BLaER1 (cell line): ENCODE results near the gene LGALS9C.
"Not testable (repeated sequence)": the region's sequence is repeated elsewhere in the genome, so short reads cannot be mapped to it uniquely, and the experiment has no call there.

Experiments
- H3K27ac ChIP-seq: shearing (Covaris generic); formaldehyde crosslinking; 2 replicates; pipeline ENCODE4 v1.8.1; 2022
- H3K27me3 ChIP-seq: shearing (Covaris generic); formaldehyde crosslinking; 2 replicates; pipeline ENCODE4 v1.8.1; 2022
- H3K36me3 ChIP-seq: shearing (Covaris generic); formaldehyde crosslinking; 2 replicates; pipeline ENCODE4 v1.8.1; 2022
- H3K4me1 ChIP-seq: shearing (Covaris generic); formaldehyde crosslinking; 2 replicates; pipeline ENCODE4 v1.8.1; 2022
- H3K4me2 ChIP-seq: shearing (Covaris generic); formaldehyde crosslinking; 2 replicates; pipeline ENCODE4 v1.8.1; 2022
- H3K4me3 ChIP-seq: shearing (Covaris generic); formaldehyde crosslinking; 2 replicates; pipeline ENCODE4 v1.8.1; 2022
- H3K9ac ChIP-seq: shearing (Covaris generic); formaldehyde crosslinking; 2 replicates; pipeline ENCODE4 v1.8.1; 2022
- H3K9me3 ChIP-seq: shearing (Covaris generic); formaldehyde crosslinking; 2 replicates; pipeline ENCODE4 v1.8.1; 2022
- H4K20me1 ChIP-seq: shearing (Covaris generic); formaldehyde crosslinking; 2 replicates; pipeline ENCODE4 v1.8.1; 2022

Gene LGALS9C

DNA sequence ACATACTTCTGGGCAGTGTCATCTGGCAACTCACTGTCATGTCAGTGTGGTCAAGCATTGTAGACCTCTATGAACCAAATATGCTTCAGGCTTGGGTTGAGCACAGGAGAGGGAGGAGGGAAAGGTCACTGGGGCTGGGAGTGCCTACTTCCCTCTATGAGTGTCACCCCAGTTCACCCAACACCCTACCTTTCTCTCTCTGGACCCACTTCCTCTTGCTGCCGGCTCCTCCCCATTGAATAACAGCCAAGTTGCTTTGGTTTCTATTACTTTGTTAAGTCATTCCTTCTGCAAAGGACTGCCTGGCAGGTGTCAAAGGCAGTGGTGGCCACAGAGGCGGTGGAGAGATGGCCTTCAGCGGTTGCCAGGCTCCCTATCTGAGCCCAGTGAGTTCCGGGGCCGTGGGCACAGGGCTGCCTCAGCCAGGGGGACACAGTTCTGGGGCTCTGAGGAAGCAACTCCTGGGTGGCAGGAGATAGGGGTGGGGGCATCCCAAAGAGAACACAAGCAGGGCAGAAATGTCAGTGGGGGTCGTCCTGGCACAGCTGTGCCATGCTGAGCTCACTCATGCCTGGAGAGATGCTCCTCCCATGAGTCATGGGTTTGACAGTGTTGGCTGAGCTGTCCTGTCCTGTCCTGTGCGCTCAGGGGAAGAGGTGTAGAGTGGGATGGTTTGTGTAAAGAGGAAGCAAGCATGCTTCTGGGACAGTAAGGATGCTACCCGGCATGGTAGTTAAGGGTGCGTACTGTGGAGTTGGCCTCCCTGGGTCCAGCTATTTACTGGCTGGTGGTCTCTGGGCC, at the start of gene LGALS9C:
TSS of gene LGALS9C (plus strand) at position 282 of the 801 bp plus-strand sequence. CDS start at position 348, 66 bp downstream.
- not testable (repeated sequence) for H3K36me3 ChIP-seq, H3K27ac ChIP-seq, H4K20me1 ChIP-seq, H3K9me3 ChIP-seq, H3K9ac ChIP-seq, H3K4me1 ChIP-seq, H3K27me3 ChIP-seq, H3K4me3 ChIP-seq
- peak within 1 kb of the TSS; percentile 49 for H3K4me2 ChIP-seq

DNA sequence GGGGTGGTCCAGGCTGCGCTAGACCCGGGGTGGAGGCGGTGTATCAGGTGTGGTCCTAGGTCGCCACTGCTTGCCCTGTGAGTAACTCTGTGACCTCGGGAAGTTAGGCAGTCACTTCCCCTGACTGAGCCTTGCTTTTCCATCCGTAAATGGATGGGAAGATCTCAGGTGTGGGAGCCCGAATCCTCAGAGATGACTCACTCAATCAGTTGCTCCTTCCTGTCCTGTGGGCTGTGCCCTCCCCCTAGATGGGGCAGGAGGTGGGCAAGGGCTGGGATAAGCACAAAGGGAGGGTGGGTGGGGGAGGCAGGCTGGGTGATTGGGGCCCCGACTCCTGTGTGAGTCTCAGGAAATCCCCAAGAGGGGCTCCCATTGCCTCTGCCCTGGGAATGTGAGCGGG, 44.4 kb upstream of the LGALS9C start:
- H3K4me3 ChIP-seq, H3K9ac ChIP-seq, H4K20me1 ChIP-seq, H3K9me3 ChIP-seq, H3K27ac ChIP-seq, H3K4me2 ChIP-seq, H3K36me3 ChIP-seq, H3K4me1 ChIP-seq, H3K27me3 ChIP-seq: not testable (repeated sequence)

DNA sequence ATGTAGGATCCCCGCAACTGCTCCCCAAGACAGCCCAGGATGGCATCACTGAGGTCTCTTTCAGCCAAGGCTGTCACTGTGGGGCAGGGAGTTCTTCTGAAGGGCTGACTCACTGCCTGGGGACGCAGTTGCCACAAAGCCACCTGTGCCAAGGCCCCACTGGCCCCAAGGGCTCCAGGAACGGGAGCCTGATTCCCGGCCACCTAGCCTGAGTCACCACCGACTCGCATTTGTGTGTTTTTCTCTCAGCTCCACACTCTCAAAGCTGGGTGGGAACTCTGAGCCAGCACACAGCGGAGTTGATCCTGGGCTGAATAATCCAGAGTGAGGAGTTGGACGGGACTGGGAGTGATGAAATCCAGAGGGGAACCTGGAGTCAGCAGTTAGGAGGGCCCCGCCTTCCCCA, 37.1 kb upstream of the LGALS9C start:
- H3K27me3 ChIP-seq, H3K36me3 ChIP-seq, H3K9me3 ChIP-seq, H3K27ac ChIP-seq, H3K9ac ChIP-seq, H3K4me1 ChIP-seq, H4K20me1 ChIP-seq, H3K4me2 ChIP-seq, H3K4me3 ChIP-seq: not testable (repeated sequence)

DNA sequence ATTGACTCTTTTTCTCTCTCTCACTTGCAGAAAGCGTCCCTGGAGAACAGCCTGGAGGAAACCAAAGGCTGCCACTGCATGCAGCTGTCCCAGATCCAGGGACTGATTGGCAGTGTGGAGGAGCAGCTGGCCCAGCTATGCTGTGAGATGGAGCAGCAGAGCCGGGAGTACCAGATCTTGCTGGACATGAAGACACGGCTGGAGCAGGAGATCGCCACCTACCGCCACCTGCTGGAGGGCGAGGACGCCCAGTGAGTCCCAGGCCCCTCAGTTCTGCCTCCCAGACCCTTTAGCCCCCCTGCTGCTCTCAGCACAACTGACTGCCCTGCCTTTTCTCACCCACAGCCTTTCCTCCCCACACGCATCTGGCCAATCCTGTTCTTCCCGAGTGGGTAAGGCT, 34.5 kb upstream of the LGALS9C start:
- H3K27me3 ChIP-seq, H3K36me3 ChIP-seq, H3K9ac ChIP-seq, H4K20me1 ChIP-seq, H3K27ac ChIP-seq, H3K4me2 ChIP-seq, H3K9me3 ChIP-seq, H3K4me3 ChIP-seq, H3K4me1 ChIP-seq: not testable (repeated sequence)

DNA sequence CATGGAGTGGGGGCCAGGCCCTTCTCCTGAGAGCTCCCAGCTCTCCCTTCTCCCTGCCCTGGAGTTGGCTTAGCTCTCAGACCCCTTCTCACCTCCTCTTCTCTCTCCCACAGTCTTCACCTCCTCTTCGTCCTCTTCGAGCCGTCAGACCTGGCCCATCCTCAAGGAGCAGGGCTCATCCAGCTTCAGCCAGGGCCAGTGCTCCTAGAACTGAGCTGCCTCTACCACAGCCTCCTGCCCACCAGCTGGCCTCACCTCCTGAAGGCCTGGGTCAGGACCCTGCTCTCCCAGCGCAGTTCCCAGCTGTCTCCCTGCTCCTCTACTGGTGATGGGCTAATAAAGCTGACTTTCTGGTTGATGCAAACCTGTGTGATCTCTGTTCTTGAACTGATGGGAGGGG, 34.1 kb upstream of the LGALS9C start:
- not testable (repeated sequence) for H3K4me2 ChIP-seq, H3K4me3 ChIP-seq, H3K9ac ChIP-seq, H4K20me1 ChIP-seq, H3K36me3 ChIP-seq, H3K4me1 ChIP-seq, H3K27ac ChIP-seq, H3K27me3 ChIP-seq, H3K9me3 ChIP-seq

DNA sequence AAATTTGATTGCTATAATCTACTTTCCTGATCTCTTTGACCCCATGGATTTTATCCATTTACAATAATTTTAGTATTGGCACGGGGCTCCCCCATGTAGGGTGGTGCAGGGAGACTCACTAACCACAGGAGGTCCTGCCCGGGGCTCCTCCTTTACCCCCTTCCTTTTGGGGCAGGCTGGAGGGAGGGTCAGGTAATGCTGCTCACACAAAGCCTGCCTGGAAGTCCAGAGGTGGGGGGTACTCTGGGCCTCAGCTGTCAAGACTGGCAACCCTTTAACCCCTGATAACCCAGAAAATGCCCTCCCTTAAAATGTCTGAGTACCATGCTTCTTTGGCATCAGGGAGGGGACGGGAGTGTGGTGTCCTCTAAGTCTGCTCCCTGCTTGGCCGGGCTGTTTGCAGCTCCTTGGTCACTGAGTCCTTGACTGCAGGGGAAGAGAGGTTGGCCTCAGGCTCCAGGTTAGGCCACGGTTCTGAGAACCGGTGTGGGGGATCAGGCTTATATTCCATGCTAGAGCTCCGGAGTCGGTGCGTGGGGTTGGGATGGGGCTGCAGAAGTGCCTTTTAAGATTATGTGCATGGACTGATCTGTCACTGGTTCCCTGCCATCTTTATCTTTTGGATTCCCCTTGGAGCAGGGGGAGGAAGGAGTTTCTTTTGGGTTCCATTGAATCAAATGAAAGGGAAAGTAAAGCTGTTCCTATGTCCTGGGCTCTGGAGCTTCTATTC, 28.9 kb upstream of the LGALS9C start:
- H3K4me2 ChIP-seq, H3K9me3 ChIP-seq, H3K4me1 ChIP-seq, H3K27me3 ChIP-seq, H3K9ac ChIP-seq, H3K36me3 ChIP-seq, H4K20me1 ChIP-seq, H3K27ac ChIP-seq, H3K4me3 ChIP-seq: not testable (repeated sequence)

DNA sequence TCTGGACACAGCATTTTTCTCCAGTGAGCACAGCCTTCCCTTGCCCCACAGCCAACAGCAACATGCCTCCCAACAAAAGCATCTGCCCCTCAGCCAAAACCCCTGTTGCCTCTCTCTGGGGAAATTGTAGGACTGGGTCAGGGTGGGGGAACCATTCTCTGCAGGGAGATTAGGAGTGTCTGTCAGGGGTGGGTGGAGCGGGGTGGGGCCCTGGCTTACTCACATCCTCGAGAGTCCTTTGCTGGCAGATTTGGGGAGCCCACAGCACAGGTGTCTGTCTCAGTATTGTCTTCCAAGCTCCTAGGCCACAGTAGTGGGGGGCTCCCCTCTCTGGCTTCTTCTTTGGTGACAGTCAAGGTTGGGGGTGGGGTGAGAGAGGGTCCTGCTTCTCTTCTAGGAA, 28.3 kb upstream of the LGALS9C start:
- H3K4me3 ChIP-seq, H3K27me3 ChIP-seq, H3K4me1 ChIP-seq, H3K36me3 ChIP-seq, H3K4me2 ChIP-seq, H4K20me1 ChIP-seq, H3K9me3 ChIP-seq, H3K9ac ChIP-seq, H3K27ac ChIP-seq: not testable (repeated sequence)

DNA sequence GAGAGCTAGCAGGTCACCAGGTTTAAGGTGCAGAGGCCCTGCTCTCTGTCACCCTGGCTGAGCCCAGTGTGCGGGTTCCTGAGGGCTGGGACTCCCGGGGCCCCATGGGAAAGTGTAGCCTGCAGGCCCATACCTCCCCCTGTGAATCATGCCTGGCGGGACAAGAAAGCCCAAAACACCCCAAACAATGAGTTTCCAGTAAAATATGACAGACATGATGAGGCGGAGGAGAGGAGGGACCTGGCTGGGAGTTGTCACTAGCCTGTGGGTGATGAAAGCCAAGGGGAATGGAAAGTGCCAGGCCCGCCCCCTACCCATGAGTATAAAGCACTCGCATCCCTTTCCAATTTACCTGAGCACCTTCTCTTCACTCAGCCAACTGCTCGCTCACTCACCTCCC, 26.8 kb upstream of the LGALS9C start:
- H3K27me3 ChIP-seq, H3K36me3 ChIP-seq, H4K20me1 ChIP-seq, H3K9ac ChIP-seq, H3K27ac ChIP-seq, H3K9me3 ChIP-seq, H3K4me2 ChIP-seq, H3K4me1 ChIP-seq, H3K4me3 ChIP-seq: not testable (repeated sequence)

DNA sequence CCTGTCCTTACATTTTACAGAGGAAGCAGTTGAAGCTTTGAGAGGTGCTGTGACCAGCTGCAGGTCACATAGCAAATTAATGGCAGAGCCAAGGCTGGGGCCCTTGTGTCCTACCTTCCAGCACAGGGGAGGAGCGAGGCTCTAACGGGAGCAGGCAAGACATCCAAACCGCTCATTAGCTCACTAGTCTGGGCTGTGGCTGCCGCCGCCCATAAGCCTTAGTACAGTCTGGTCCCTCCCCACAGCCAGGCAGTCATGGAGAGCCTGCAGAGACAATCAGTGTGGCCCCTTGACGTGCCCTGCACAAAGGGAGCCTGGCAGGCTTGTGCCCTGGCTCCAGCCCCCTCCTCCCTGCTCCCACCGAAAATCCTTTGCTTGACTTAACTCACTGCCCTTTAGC, 25.6 kb upstream of the LGALS9C start:
- not testable (repeated sequence) for H3K4me1 ChIP-seq, H3K4me3 ChIP-seq

DNA sequence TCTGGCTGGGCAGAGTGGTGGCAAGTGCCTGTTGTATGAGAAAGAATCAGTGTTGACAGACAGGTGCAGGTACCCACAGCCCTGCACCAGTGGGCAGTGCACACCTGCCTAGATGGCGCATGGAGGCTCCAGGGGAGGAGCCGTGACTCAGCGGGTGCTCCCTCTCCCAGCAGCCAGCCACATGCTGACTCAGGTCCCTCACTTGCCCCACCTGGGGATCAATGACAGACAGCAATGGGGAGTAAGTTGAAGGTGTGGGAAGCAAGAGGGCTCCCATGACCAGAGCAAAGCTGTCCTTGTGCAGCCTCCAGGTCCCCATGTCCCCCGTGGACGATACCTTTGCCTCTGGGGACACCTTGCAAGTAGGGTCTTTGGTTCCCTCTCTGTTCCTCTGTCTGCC, 24.6 kb upstream of the LGALS9C start:
- not testable (repeated sequence) for H3K27me3 ChIP-seq, H3K9me3 ChIP-seq, H3K4me1 ChIP-seq, H3K36me3 ChIP-seq, H3K9ac ChIP-seq, H3K27ac ChIP-seq, H4K20me1 ChIP-seq, H3K4me3 ChIP-seq, H3K4me2 ChIP-seq

More for the DNA sequence above, 25.6 kb upstream of the LGALS9C start:
- H3K4me2 ChIP-seq, H4K20me1 ChIP-seq, H3K27me3 ChIP-seq, H3K9me3 ChIP-seq, H3K27ac ChIP-seq, H3K36me3 ChIP-seq, H3K9ac ChIP-seq: not testable (repeated sequence)

DNA sequence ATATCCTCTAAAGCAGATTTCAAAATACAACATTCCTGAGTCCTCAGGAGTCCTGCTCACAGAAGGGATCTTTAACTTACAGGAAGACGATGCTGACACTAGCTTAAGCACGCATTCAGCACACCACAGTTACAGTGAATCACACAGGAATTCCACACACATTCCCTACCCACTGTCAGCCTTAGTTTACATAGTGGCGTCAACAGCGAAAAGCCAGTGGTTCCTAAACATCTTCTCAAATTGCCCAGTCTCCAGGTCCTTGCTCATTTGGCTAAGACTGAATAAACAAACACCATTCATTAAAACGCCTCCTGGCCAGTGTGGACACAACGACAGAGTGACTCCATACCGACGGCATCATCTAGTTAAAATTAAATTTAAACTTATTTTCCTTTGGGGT, 17.6 kb upstream of the LGALS9C start:
- not testable (repeated sequence) for H3K4me1 ChIP-seq, H3K4me2 ChIP-seq, H3K27me3 ChIP-seq, H3K27ac ChIP-seq, H3K9ac ChIP-seq, H3K4me3 ChIP-seq, H3K36me3 ChIP-seq, H3K9me3 ChIP-seq, H4K20me1 ChIP-seq

DNA sequence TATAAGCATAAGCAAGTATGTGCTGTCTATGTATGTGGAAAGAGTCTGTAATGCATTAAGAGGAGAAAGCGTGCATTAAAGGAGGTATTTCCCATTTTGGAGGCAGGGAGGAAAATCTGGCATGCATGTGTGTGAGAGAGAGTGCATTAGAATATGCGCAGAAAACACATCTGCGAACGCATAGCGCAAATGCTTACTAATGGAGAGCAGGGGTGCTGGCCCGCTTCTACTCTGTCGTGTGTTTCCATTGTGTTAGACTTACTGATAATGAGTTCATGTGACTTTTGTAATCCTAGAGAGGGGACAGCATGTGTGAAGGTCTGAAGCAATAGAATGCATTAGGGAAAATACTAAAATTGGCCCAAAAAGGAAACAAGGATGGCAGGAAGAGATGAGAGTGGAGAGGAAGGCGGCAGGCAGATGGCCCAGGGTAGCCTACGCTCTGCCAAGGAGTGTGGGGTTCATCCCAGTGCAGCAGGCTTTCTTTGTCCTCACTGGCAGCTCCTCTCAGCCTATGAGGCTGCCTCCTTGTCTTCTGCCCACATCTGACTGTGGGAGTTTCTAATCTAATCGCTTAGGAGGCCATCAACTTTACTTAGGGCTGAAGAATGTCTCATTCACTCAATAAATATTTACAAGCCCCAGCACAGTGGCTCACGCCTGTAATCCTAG, 12.6 kb upstream of the LGALS9C start:
- not testable (repeated sequence) for H3K9me3 ChIP-seq, H3K9ac ChIP-seq

DNA sequence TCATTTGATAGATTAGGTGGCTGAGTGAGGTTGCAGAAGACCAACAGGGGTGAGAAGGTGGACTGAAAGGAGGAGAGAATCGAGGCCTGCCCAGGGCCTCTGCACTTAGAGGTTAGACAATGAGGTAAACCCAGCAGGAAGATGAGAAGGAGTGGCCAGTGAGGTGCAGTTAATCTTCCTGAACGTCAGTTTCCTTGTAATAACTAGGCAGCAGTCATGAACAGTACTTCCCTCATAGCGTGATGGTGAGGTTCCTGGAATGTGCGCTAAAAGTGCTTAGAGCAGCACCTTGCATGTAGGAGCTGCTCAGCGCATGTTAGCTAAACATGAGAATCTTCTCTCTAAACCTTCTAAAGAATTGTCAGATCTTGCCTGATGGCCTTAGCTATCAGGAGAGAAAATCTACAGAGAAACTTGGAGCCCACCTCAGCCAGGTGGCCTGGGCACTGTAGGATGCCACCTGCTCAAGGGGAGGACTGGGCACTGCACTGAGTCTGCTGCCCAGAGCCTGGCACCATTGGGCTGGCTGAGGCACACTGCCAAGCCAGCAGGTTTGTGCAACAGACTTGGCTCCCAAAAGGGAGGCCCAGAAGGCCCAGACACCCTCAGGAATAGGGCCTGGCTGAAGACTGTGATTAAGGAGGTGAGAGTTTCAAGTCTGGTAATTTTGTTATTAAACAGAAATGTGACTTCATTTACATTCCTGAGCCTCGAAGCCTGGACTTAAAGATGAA, 10.2 kb upstream of the LGALS9C start:
- H3K27me3 ChIP-seq, H3K27ac ChIP-seq, H3K4me2 ChIP-seq, H4K20me1 ChIP-seq, H3K36me3 ChIP-seq, H3K4me3 ChIP-seq, H3K9ac ChIP-seq, H3K4me1 ChIP-seq, H3K9me3 ChIP-seq: not testable (repeated sequence)

More for the DNA sequence above, 12.6 kb upstream of the LGALS9C start:
- H3K27ac ChIP-seq, H3K4me1 ChIP-seq, H3K4me2 ChIP-seq, H3K4me3 ChIP-seq, H3K36me3 ChIP-seq, H3K27me3 ChIP-seq, H4K20me1 ChIP-seq: not testable (repeated sequence)

DNA sequence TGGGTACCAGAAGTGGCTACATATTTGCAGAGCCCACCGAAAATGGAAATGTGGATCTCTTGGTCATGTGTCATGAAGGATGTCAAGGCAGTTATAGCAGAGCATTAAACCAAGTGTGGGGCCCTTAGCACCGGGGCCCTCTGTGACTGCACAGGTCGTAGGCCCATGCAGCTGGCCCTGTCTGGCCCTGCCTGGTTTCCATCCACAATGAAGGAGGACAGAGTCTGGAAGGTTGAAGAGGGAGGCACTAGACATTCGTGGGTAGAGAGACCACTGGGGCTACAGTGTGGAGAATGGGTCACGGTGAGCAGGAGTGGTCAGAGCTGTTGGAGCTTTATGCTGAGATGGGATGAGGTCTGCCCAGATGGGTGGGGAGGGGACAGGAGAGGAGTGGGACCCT, 9.6 kb upstream of the LGALS9C start:
- H4K20me1 ChIP-seq, H3K27ac ChIP-seq, H3K27me3 ChIP-seq, H3K9me3 ChIP-seq, H3K4me1 ChIP-seq, H3K9ac ChIP-seq, H3K36me3 ChIP-seq, H3K4me3 ChIP-seq: not testable (repeated sequence)
- H3K4me2 ChIP-seq: peak overlapping the region; percentile 22; the same call in 1 of the 2 replicates
